Metanephros (tissue), 1 donor: ENCODE measurements around the gene GAR1. TPM values are rescaled to one million over a fixed set of nuclear protein-coding genes. Genes with fewer than 3 reads are reported as not detected.

ENCODE experiments used
- total RNA-seq: library from RNA; depleted of rRNA; stranded (reverse); fragments of >200 nt; gene quantifications from one replicate; pipeline ENCODE4 v1.2.3, GENCODE V29; 2014

GAR1 gene
- 12.8 TPM for total RNA-seq

GRCh38 chr4:109815151-109816081 lies at the start of gene GAR1:
TSS of gene GAR1 (plus strand) at chr4:109815762. CDS start at chr4:109816165, 403 bp downstream.

GRCh38 chr4:109801895-109802319 lies 13.7 kb upstream of the GAR1 start, which contains the start of gene CFI:
TSS of gene CFI (minus strand) at chr4:109801999. CDS start at chr4:109801971, 28 bp downstream.

GRCh38 chr4:109827672-109828071 lies 12.1 kb downstream of the GAR1 start, which contains the start of gene RRH:
TSS of gene RRH (plus strand) at chr4:109827972. CDS start at chr4:109828028, 56 bp downstream.

GRCh38 chr4:109847896-109848442 lies 32.4 kb downstream of the GAR1 start, which contains the start of gene LRIT3:
TSS of gene LRIT3 (plus strand) at chr4:109848107. CDS start at chr4:109848202, 95 bp downstream.

Other genes starting within 250 kb of the GAR1 start
- gene CASP6, start 112.3 kb upstream of the GAR1 start, total RNA-seq = 23.2 TPM
- gene PLA2G12A, start 85.7 kb upstream of the GAR1 start, total RNA-seq = 39.5 TPM
- gene CFI, start 13.8 kb upstream of the GAR1 start, total RNA-seq = 97.7 TPM
- gene RRH, start 12.2 kb downstream of the GAR1 start, total RNA-seq = 0.18 TPM
- gene LRIT3, start 32.3 kb downstream of the GAR1 start, total RNA-seq = 0.47 TPM
- 9.3 TPM for gene EGF, start 97.1 kb downstream of the GAR1 start, total RNA-seq